ENCODE data around the gene ALDH8A1. TPM values are rescaled to one million over a fixed set of nuclear protein-coding genes. Genes with fewer than 3 reads are reported as not detected.

The ALDH8A1 gene
- polyA plus RNA-seq, 1 experiment: 0.35 TPM

DNA sequence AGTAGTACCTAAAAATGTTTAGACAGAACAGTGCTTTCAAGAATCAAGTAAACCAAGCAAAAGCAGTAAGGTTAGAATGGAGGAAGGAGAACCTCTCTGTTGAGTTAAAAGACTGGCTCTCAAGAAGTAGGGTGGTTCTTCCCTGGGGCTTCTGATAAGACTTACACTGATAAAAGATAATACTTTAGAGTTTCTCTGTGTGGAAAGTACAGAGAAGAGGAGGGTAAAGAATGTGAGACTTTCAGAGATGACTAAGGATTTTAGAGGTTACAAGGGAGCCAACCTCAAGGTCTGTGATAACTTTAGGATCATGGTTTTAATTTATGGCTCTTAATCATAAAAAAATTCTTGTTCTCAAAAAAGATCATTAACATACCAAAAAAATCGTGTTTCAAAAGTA, 30.9 kb upstream of the ALDH8A1 start:
- no peak for DNase-seq (ENCODE audit: low read depth, low spot score)
- POLR2A ChIA-PET: no interaction called here
- no peak overlapping the region for H3K27ac ChIP-seq (ENCODE audit: low read depth, low read length)
- H3K4me3 ChIP-seq (ENCODE audit: low read depth, low read length): no peak overlapping the region
- no peaks in the 10 kb centered on the region for H3K27me3 ChIP-seq (ENCODE audit: control insufficient read depth, insufficient read depth, low read length)
- no peaks in the 10 kb centered on the region for H3K9me3 ChIP-seq (ENCODE audit: control insufficient read depth, insufficient read depth, low read length)
- CTCF ChIA-PET: interaction anchor here (0.8 to 1.6 kb wide), 4 partner anchors 22 to 884 kb away, joined by 3 to 4 read pairs (median 3); no protein-coding TSS in a partner anchor
- TF ChIP-seq, protein P1, sequence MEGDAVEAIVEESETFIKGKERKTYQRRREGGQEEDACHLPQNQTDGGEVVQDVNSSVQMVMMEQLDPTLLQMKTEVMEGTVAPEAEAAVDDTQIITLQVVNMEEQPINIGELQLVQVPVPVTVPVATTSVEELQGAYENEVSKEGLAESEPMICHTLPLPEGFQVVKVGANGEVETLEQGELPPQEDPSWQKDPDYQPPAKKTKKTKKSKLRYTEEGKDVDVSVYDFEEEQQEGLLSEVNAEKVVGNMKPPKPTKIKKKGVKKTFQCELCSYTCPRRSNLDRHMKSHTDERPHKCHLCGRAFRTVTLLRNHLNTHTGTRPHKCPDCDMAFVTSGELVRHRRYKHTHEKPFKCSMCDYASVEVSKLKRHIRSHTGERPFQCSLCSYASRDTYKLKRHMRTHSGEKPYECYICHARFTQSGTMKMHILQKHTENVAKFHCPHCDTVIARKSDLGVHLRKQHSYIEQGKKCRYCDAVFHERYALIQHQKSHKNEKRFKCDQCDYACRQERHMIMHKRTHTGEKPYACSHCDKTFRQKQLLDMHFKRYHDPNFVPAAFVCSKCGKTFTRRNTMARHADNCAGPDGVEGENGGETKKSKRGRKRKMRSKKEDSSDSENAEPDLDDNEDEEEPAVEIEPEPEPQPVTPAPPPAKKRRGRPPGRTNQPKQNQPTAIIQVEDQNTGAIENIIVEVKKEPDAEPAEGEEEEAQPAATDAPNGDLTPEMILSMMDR (IDR thresholded peaks at IDR 0.05; ENCODE audit: low read depth, low read length): no peak

DNA sequence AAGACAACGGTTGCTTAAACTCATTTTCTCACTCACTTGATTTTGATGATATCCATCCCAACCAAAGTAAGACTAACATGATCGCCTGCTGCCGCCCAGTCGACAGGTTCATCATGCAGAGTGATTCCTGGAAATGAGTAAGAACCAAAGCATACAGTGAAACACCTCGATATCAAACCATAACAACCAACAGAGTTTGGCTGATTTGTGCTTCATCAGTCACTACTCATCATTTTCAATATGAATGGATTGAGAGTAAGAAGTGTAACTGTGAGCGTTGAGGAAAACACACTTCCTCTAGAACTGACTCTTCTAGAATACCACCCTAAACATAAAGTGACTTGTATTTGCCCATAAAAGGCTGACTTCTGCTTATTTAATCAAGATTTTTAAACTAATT, 29.2 kb upstream of the ALDH8A1 start:
- TF ChIP-seq, protein P1 (IDR thresholded peaks at IDR 0.05; ENCODE audit: low read depth, low read length): no peak
- Histone ChIP-seq H3K27ac (ENCODE audit: low read depth, low read length) (no peak overlapping the region), H3K27me3 (ENCODE audit: control insufficient read depth, insufficient read depth, low read length) (no peaks in the 10 kb centered on the region), H3K9me3 (ENCODE audit: control insufficient read depth, insufficient read depth, low read length) (no peaks in the 10 kb centered on the region), H3K4me3 (ENCODE audit: low read depth, low read length) (no peak overlapping the region)
- CTCF ChIA-PET: interaction anchor here (0.8 kb wide), 1 partner anchor 445 kb away, joined by 3 read pairs; no protein-coding TSS in a partner anchor
- no peak for DNase-seq (ENCODE audit: low read depth, low spot score)
- POLR2A ChIA-PET: no interaction called here

DNA sequence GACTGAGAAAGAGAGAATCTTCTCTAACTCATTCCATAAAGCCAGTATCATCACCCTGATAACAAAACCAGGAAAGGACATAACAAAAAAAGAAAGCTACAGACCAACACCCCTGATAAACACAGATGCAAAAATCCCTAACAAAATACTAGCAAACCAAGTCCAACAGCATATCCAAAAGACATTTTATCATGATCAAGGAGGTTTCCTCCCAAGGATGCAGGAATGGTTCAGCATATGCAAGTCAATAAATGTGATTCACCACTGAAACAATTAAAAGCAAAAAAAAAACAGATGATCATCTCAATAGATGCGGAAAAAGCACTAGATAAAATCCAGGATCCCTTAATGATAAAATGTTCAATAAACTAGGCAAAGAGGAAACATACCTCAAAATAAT, 24.5 kb upstream of the ALDH8A1 start:
- TF ChIP-seq, protein P1 (IDR thresholded peaks at IDR 0.05; ENCODE audit: low read depth, low read length): no peak
- Histone ChIP-seq H3K27me3 (ENCODE audit: control insufficient read depth, insufficient read depth, low read length) (no peaks in the 10 kb centered on the region), H3K9me3 (ENCODE audit: control insufficient read depth, insufficient read depth, low read length) (no peaks in the 10 kb centered on the region), H3K27ac (ENCODE audit: low read depth, low read length) (no peak overlapping the region), H3K4me3 (ENCODE audit: low read depth, low read length) (no peak overlapping the region)
- ChIA-PET CTCF (interaction anchor here (0.7 kb wide), 1 partner anchor 28 kb away, joined by 3 read pairs; no protein-coding TSS in a partner anchor), POLR2A (no interaction called here)
- no peak for DNase-seq (ENCODE audit: low read depth, low spot score)

DNA sequence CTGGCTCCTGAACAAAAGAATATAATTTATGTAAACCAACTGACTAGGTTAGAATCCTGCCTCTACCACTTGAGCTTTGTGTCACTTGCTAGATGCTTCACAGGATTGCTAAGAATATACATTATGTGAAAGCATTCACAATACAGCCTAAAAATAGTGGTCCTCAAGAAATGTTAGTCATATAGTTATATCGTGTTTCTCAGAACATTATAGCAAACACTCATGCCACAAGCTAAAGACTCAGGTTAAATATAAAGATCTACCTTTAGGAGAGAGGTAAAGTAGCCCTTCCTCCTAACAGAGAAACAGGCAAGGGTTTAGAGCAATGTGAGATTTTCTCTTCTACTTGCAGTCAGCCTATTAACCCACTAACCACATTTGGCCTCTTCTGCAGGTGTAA, 17.8 kb upstream of the ALDH8A1 start:
- DNase-seq (ENCODE audit: low read depth, low spot score): no peak
- H3K27me3 ChIP-seq (ENCODE audit: control insufficient read depth, insufficient read depth, low read length): no peaks in the 10 kb centered on the region
- H3K4me3 ChIP-seq (ENCODE audit: low read depth, low read length): no peak overlapping the region
- no peaks in the 10 kb centered on the region for H3K9me3 ChIP-seq (ENCODE audit: control insufficient read depth, insufficient read depth, low read length)
- TF ChIP-seq, protein P1 (IDR thresholded peaks at IDR 0.05; ENCODE audit: low read depth, low read length): no peak
- ChIA-PET CTCF (interaction anchor here (1.2 kb wide), 1 partner anchor 27 kb away, joined by 6 read pairs; no protein-coding TSS in a partner anchor), POLR2A (no interaction called here)
- H3K27ac ChIP-seq (ENCODE audit: low read depth, low read length): no peak overlapping the region

DNA sequence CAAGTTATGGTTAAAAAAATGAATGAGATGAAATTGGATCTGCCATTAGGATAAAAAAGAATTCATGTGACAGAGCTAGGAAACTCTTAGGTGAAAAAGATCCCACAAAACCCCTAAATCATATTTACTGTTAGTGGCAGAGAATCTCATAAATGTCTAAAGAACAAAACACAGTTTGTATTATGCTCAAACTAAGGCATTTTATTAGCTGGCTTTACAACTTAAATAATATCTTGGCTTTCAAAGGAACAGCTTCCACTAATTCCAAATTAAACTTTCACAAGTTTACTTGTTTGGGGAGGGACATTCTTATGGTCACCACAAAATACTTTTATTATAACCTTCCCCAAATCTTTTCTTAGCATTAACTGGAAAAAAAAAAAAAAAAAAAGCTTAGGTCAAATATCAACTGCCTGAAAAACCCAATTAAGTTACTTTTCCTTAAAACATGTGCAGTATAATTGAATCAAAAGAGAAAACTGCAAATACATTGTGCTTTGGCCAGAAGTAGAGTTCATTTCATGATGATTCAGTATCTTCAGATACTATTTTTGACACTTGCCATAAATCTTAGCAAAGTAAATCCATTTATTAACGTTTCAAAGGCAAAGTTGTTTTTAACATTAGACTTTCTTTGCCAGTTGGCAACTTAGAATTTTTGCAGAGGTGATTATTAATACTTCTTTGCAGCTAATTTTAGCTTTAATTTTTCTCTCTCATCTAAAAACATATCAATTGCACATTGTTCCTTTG, 14.7 kb upstream of the ALDH8A1 start:
- H3K27me3 ChIP-seq (ENCODE audit: control insufficient read depth, insufficient read depth, low read length): no peaks in the 10 kb centered on the region
- ChIA-PET CTCF (interaction anchor here (0.6 to 1.6 kb wide), 6 partner anchors 38 to 992 kb away, joined by 3 to 4 read pairs (median 4); no protein-coding TSS in a partner anchor), POLR2A (interaction anchor here (0.6 kb wide), 1 partner anchor 20 kb away, joined by 5 read pairs; no protein-coding TSS in a partner anchor)
- no peak for DNase-seq (ENCODE audit: low read depth, low spot score)
- no peak overlapping the region for H3K27ac ChIP-seq (ENCODE audit: low read depth, low read length)
- no peak overlapping the region for H3K4me3 ChIP-seq (ENCODE audit: low read depth, low read length)
- H3K9me3 ChIP-seq (ENCODE audit: control insufficient read depth, insufficient read depth, low read length): no peaks in the 10 kb centered on the region
- TF ChIP-seq, protein P1 (IDR thresholded peaks at IDR 0.05; ENCODE audit: low read depth, low read length): no peak
